Smooth muscle cell of the umbilical artery (primary cell): Measurements from ENCODE around the gene NUDT12. TPM values are rescaled to one million over a fixed set of nuclear protein-coding genes. Genes with fewer than 3 reads are reported as not detected.

Source experiments
- total RNA-seq: library from RNA; depleted of rRNA; stranded (reverse); fragments of >200 nt; gene quantifications from 2 replicates; pipeline ENCODE4 v1.2.3, GENCODE V29; 2014

Gene NUDT12
- total RNA-seq, result 10.1 and 17.2 TPM in 2 replicates

GRCh38 chr5:103562453-103563157 is at the start of gene NUDT12:
NUDT12 (minus strand) TSS chr5:103562789; CDS start chr5:103560248, 2,541 bp downstream.

